NCI-H2171 (cell line): ENCODE results near the gene CMIP.

Source experiments
- DNase-seq: peaks from one replicate; lab custom pipeline; 2025; lab: John Stamatoyannopoulos, UW

Gene CMIP

GRCh38 chr16:81639348-81639747, 194.7 kb downstream of the CMIP start:
- DNase-seq = no peak

DNA sequence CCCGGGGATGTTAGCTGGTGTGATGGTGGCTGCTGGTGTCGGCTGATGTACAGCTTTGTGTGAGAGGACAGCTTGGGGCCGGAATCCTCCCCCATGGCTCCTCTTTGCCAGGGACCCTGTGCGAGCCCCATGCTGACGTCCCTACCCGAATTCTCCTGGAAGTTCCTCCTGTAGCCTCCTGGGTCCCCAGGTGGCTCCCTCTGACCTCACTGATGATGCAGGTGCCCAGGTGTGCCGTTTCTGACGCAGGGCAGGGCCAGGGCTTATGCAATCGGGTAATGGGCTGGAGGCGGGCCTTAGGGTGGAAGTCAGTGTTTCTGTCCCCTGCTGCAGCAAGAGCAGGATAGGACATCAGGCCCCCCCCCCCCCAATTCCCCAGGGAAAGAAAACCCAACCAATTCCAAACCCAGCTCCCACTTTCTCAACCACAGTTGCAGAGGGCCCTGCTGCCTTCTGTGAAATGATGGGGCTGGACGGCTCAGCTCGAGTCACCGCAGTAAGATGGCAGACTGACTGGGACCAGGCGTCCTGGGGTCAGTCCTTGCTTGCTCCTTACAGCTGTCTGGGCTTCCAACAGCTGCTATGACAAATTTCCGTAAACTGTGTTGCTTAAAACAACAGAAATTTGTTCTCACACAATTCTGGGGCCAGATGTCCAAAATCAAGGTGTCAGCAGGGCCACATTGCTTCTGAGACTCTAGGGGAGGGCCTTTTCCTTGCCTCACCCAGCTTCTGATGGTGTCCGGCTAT, 195.5 kb downstream of the CMIP start:
- DNase-seq = no peak

DNA sequence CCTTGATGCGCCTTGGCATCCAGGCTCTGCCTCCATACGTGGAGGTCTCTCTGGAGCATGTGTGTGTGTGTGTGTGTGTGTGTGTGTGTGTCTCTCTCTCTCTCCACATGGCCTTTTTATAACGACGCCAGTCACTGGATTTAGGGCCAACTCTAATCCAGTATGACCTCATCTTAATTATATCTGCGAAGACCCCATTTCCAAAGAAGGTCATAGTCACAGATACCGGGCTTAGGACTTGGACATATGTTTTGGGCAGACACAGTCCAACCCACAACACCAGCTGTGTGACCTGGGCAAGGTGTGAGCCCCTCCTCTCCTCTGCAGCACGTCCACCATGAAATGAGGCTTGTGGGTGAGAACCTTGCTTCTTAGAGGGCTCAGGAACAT, 196.1 kb downstream of the CMIP start:
- no peak for DNase-seq

- DNase-seq = peak; percentile 78
Measured at GRCh38 chr16:81641395-81642106, 196.9 kb downstream of the CMIP start.

DNA sequence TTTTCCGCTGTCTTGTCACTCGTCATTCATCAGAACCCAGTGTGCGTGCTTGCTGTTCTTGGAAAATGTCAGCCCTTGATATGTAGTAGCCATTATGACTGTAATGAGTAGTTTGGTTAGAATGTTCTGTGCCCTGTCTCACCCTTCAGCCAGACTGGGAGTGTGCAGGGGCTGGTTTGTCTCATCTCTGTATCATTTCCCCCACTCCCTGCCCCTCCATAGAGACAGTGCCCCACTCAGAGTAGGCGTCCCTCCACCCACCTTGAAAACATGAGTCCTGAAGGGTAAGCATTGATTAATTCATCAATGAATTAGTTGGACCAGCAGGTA, 197.5 kb downstream of the CMIP start:
- DNase-seq = no peak

DNA sequence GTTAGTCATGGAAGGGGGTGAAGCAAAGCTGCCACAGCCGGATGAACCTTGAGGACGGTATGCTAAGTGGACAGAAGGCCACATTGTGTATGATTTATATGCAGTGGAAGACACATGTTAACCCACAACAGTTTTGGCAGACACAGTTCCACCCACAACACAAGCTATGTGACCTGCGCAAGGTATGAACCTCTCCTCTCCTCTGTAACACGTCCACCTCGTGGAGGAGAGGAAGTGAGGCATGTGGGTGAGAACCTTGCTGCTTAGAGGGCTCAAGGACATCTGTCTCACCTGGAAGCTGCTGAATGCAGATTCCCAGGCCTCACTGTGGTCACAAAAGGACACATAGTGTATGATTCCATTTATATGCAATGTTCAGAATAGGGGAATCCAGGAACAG, 198.3 kb downstream of the CMIP start:
- no peak for DNase-seq

- peak; percentile 91 for DNase-seq
Measured at GRCh38 chr16:81645266-81645694, 200.7 kb downstream of the CMIP start.

GRCh38 chr16:81645925-81646324, 201.3 kb downstream of the CMIP start:
- DNase-seq = no peak

DNA sequence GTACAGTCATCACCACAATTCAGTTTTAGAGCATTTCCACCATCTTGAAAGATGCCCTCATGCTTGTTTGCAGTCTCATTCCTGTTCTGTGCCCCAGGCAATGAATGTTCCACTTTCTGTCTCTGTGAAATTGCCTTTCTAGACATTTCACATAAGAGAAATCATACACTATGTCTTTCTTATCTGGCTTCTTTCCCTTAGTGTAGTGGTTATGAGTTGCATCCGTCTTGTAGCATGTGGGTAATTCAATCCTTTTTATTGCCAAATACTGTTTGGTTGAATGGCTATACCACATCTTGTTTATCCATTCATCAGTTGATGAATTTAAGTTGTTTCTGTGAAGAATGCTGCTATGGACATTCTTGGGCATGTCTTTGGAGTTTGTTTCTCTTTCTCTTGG, 202.0 kb downstream of the CMIP start:
- no peak for DNase-seq

- no peak for DNase-seq
Measured at GRCh38 chr16:81647527-81647926, 202.9 kb downstream of the CMIP start.

DNA sequence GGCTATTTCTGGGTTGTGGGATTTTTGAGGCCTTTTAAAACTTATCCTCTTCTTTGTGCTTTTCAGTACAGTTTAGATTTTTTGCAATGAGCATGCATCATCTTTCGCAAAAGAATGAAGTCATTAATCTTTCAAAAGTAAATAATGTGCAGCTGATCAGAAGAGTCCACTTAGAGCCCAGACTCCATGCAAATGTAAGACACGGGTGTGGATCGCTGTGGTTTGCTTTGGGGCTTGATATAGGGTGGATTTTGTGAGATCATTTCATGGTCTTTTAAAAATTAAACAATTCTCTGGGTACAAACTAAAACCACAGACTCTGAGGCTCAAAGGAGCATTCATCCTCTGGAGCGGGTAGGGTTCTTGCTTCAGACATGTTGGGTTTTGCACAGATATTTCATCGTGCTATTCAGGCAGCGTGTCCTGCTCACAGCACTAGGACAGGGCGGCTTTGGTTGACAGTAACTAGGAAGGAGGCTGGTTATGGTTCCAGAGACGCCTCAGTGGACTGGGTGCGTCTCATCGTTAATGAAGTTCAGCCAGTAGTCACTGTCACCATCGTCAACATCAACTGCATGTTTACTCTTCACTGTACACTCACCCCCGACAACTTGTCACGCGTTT, 205.1 kb downstream of the CMIP start:
- no peak for DNase-seq

GRCh38 chr16:81650281-81650680, 205.7 kb downstream of the CMIP start:
- no peak for DNase-seq

DNA sequence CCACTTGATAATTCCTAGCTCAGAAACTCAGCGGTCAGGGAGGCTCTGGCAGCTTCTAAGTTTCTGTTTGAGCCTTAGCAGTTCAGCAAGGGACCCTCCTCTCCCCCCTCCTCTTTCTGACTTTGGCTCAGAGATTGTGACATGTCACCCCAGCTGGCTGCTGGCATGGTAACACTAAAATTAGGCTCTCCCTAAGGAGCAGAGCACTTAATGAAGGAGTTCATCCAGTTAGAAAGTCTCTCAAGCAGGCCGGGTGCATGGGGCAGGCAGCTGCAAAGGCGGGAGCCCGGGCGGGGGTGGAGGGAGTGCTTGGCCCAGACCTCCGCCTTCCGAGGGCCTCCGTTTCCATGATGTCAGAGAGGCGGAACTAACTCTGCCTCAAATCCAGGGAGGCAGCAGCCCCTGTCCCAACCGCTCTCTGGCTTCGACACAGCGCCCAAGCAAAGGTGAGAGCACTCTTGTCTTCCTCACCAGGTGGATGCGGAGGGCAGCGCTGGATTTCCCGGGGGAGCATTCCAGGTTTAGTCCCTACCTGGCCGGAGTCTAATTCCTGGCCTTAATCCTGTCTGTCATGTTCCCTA, 206.5 kb downstream of the CMIP start:
- peak; percentile 89 for DNase-seq

DNA sequence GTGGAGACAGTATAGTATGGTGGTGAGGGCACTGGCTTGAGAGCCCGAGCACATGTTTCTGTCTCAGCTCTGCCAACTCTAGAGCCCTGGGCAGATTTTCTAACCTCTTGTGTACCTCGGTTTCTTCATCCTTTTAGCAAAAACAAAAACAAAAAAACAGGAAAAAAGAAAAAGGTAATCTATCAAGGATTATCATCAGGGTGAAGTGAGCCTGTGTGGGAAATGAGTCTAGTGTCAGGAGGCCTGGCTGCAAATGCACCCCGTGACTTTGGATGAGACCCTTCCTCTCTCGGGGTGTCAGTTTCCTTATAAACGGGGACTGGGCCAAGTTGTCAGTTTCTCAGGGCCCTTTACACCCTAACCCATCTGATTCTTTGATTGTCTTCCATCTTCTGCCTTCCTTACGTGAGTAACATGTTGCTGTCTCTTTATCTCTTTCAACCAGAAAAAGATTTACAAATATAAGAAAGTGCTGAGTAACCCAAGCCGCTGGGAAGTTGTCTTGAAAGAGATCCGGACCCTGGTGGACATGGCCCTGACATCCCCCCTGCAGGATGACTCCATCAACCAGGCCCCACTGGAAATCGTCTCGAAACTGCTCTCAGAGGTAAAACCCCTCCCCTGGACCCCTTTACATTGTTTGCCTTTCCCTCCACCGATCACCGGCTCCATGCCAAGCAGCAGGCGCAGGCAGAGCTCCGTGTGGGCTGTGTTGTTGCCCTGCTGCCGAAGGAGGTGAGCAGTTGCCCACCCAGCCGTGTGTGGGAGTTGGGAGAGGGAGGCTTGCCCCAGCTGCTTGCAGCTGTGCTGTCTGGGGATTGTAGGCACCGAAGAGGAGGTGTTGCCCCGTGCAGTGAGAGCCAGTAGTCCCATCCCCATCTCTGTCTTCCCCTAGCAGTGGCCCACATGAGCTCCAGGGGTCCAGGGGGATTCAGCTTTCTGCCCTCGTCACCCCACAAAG, 207.4 kb downstream of the CMIP start:
- DNase-seq = peak; percentile 87

DNA sequence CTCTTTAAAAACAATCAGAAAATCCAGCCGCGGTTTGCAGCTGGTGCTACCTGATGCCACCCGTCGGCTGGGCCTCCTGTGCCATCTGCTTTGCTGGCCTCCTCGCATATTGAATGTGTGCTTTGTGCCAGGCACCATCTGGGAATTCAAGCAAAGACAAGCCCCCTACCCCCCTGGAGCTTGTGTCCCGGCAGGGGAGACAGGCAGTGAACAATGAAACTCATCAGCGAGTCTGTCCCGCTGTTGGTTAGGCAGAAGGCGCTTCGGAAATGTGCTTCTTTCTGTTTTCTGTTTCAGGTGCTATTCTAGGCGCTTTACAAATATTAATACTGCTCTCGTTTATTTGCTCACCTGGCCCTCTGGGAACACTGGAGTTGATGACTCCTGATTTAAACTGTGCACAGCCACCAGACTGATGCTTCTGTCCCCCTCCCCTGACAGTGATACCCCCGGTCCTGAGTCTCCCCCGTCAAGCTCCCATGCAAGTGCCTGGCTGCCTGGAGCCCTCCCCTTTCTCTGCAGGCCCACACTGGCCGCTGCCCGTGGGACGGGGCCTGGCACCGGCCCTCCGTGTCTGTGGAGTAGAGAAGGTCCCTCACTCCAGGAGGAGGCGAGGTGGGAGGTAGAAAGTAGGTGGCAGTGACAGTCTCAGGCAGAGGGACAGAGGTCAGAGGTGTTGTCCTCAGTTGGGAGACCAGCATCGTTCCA, 208.3 kb downstream of the CMIP start:
- DNase-seq = peak; percentile 94

DNA sequence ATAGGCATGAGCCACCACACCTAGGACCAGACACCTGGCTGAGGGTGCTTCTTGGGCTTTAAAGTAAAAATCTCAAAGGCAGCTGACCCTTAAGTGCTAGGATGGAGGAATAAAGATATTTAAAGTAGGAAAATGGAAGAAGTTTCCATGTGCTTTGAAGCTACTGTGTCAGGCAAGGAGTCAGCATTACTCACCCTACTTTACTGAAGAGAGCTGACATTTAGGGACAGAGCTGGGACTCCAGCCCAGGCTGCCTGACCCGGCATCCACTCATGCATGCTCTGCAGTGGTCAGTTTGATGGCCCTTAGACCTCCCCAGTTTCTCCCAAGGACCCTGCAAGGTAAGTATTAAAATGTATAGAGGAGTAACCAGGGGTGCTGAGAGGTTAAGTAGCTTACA, 209.7 kb downstream of the CMIP start:
- DNase-seq = no peak

GRCh38 chr16:81655469-81656162, 211.0 kb downstream of the CMIP start:
- DNase-seq = no peak

DNA sequence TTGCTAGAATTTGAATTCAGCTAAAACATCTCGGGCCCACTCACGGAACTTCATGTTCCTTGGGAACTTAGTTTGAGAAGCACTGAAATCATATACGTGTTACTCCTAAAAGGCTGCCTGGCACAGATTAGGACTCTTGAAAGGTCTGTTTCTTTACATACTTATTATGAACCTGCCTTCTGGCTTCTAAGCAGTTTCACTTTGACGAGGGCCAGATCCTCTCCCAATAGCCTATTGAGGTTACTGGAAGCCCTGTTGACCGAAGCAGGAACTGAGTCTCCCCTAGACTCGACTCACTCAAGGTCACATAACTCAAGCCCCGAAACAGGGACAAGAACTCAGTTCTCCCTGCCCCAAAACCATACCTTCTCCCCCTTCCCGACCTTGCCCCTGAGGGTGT, 212.6 kb downstream of the CMIP start:
- no peak for DNase-seq

GRCh38 chr16:81657781-81658180, 213.2 kb downstream of the CMIP start:
- DNase-seq = no peak

DNA sequence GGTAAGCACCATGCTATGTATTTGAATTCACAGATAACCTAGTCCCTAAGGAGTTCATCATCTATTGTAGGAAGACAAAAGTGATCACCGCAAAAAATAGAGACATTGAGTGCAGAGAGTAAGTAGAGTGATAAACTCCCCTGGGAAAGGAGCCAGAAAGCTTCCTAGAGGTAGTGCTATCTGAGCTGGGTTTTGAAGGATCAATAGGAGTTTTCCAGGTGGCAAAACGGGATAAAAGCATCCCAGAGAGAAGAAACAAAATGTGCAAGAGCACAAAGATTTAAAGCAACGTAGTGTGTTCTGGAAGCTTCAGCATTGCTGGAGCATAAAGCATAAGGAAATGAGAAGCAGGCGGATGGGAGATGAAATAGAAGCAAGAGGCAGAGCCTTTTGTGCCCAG, 213.8 kb downstream of the CMIP start:
- no peak for DNase-seq

GRCh38 chr16:81659249-81659648, 214.6 kb downstream of the CMIP start:
- no peak for DNase-seq
